ENCODE data around the gene RTL3. TPM values are rescaled to one million over a fixed set of nuclear protein-coding genes. Genes with fewer than 3 reads are reported as not detected.

The RTL3 gene
- total RNA-seq, 1 experiment from 2014 or later, result not detected

GRCh38 chrX:78687586-78687985 is 28.5 kb upstream of the RTL3 start:
- DNase-seq, result no peak
- Histone ChIP-seq H3K27ac (no peak overlapping the region), H3K4me2 (no peak overlapping the region), H4K20me1 (ENCODE audit: insufficient read depth) (no peaks in the 10 kb centered on the region), H2AFZ (no peak overlapping the region), H3F3A (ENCODE audit: insufficient read depth, low read depth) (no peaks in the 10 kb centered on the region), H3K4me3 (no peak overlapping the region), H3K27me3 (ENCODE audit: insufficient read depth, low read depth) (no peaks in the 10 kb centered on the region), H3K9me3 (ENCODE audit: insufficient read depth, low read depth) (no peaks in the 10 kb centered on the region), H3K4me1 (replicated peaks; ENCODE audit: insufficient read depth) (no peaks in the 10 kb centered on the region), H3K79me2 (ENCODE audit: low read depth) (no peaks in the 10 kb centered on the region), H3K9me2 (ENCODE audit: insufficient read depth) (no peaks in the 10 kb centered on the region), H3K36me3 (ENCODE audit: low read depth) (no peaks in the 10 kb centered on the region)
- no TSS peak for BruUV-seq (replicated peaks)
- CTCF ChIA-PET, result no interaction called here
- TF ChIP-seq EZH2 (IDR thresholded peaks at IDR 0.05; ENCODE audit: low read depth), result no peak
- TF ChIP-seq, protein P1, sequence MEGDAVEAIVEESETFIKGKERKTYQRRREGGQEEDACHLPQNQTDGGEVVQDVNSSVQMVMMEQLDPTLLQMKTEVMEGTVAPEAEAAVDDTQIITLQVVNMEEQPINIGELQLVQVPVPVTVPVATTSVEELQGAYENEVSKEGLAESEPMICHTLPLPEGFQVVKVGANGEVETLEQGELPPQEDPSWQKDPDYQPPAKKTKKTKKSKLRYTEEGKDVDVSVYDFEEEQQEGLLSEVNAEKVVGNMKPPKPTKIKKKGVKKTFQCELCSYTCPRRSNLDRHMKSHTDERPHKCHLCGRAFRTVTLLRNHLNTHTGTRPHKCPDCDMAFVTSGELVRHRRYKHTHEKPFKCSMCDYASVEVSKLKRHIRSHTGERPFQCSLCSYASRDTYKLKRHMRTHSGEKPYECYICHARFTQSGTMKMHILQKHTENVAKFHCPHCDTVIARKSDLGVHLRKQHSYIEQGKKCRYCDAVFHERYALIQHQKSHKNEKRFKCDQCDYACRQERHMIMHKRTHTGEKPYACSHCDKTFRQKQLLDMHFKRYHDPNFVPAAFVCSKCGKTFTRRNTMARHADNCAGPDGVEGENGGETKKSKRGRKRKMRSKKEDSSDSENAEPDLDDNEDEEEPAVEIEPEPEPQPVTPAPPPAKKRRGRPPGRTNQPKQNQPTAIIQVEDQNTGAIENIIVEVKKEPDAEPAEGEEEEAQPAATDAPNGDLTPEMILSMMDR (conservative IDR thresholded peaks at IDR 0.05), result no peak
- intact Hi-C loops (cut with micrococcal nuclease; ENCODE audit: unreplicated experiment), result no loop called here
- POLR2A ChIA-PET (ENCODE audit: unreplicated experiment), result no interaction called here

DNA sequence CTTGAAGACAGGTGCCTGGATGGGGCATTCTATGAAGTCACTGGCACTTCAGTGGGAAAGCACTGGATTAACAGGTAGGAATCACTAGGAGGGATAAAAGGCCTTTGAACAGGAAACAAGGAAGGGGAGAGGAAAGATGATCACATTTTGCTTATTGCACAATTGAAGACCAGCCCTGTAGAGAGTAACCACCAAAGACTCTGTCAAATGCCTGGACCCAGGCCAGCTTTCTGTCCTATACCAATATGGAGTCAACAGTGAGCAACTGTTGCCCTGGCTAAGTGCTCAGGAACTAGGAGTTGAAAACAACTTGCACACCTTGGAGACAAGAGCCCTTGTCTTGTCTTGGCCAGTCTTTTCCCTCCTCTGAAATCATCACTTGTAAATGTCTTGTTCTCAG is 14.1 kb upstream of the RTL3 start:
- no peaks in the 10 kb centered on the region for H4K20me1 ChIP-seq (ENCODE audit: insufficient read depth)
- no peak for DNase-seq
- intact Hi-C loops (cut with micrococcal nuclease; ENCODE audit: unreplicated experiment), result no loop called here
- no peaks in the 10 kb centered on the region for H3K36me3 ChIP-seq (ENCODE audit: low read depth)
- CTCF ChIA-PET, result no interaction called here
- no peak overlapping the region for H3K4me2 ChIP-seq
- no peaks in the 10 kb centered on the region for H3K9me2 ChIP-seq (ENCODE audit: insufficient read depth)
- H3K4me1 ChIP-seq (replicated peaks; ENCODE audit: insufficient read depth), result no peaks in the 10 kb centered on the region
- no peak overlapping the region for H3K4me3 ChIP-seq
- no peaks in the 10 kb centered on the region for H3K79me2 ChIP-seq (ENCODE audit: low read depth)
- no peaks in the 10 kb centered on the region for H3F3A ChIP-seq (ENCODE audit: insufficient read depth, low read depth)
- no peaks in the 10 kb centered on the region for H3K27me3 ChIP-seq (ENCODE audit: insufficient read depth, low read depth)
- H2AFZ ChIP-seq, result no peak overlapping the region
- TF ChIP-seq EZH2 (IDR thresholded peaks at IDR 0.05; ENCODE audit: low read depth), result no peak
- TF ChIP-seq, protein P1 (conservative IDR thresholded peaks at IDR 0.05), result no peak
- no peaks in the 10 kb centered on the region for H3K9me3 ChIP-seq (ENCODE audit: insufficient read depth, low read depth)
- POLR2A ChIA-PET (ENCODE audit: unreplicated experiment), result no interaction called here
- H3K27ac ChIP-seq, result no peak overlapping the region
- BruUV-seq (replicated peaks), result no TSS peak

GRCh38 chrX:78665342-78665741 is 6.2 kb upstream of the RTL3 start:
- Histone ChIP-seq H3K4me3 (no peak overlapping the region), H3F3A (ENCODE audit: insufficient read depth, low read depth) (no peaks in the 10 kb centered on the region), H3K27me3 (ENCODE audit: insufficient read depth, low read depth) (no peaks in the 10 kb centered on the region), H3K79me2 (ENCODE audit: low read depth) (no peaks in the 10 kb centered on the region), H3K9me3 (ENCODE audit: insufficient read depth, low read depth) (no peaks in the 10 kb centered on the region), H3K9me2 (ENCODE audit: insufficient read depth) (no peaks in the 10 kb centered on the region), H2AFZ (no peak overlapping the region), H3K4me2 (no peak overlapping the region), H3K36me3 (ENCODE audit: low read depth) (no peaks in the 10 kb centered on the region), H3K4me1 (replicated peaks; ENCODE audit: insufficient read depth) (no peaks in the 10 kb centered on the region), H4K20me1 (ENCODE audit: insufficient read depth) (no peaks in the 10 kb centered on the region), H3K27ac (no peak overlapping the region)
- CTCF ChIA-PET, result no interaction called here
- no peak for DNase-seq
- no TSS peak for BruUV-seq (replicated peaks)
- intact Hi-C loops (cut with micrococcal nuclease; ENCODE audit: unreplicated experiment), result no loop called here
- TF ChIP-seq, protein P1 (conservative IDR thresholded peaks at IDR 0.05), result no peak
- no peak for TF ChIP-seq EZH2 (IDR thresholded peaks at IDR 0.05; ENCODE audit: low read depth)
- POLR2A ChIA-PET (ENCODE audit: unreplicated experiment), result no interaction called here
